IgD-negative memory B cell (primary cell): ENCODE data around the gene PRLHR. TPM values are rescaled to one million over a fixed set of nuclear protein-coding genes. Genes with fewer than 3 reads are reported as not detected.

Experiments
- H3K27ac Mint-ChIP-seq, 3 donors: one replicate each; pipeline ENCODE4 v1.8.0; 2020 to 2022; ENCODE audit warnings: mild to moderate bottlenecking in 3 of 3, mixed read lengths in 3 of 3, moderate library complexity in 1 of 3
- H3K27me3 Mint-ChIP-seq: one replicate; pipeline ENCODE4 v1.8.0; 2021; ENCODE audit warnings: mixed read lengths
- H3K36me3 Mint-ChIP-seq: one replicate; pipeline ENCODE4 v1.8.0; 2020; ENCODE audit warnings: mild to moderate bottlenecking, mixed read lengths
- H3K4me1 Mint-ChIP-seq, 3 donors: one replicate each; pipeline ENCODE4 v1.8.0; 2020 to 2022; ENCODE audit warnings: mixed read lengths in 3 of 3, mild to moderate bottlenecking in 1 of 3
- H3K4me3 Mint-ChIP-seq, 4 donors: one replicate each; pipeline ENCODE4 v1.8.0; 2020 to 2022; ENCODE audit warnings: mild to moderate bottlenecking in 4 of 4, mixed read lengths in 4 of 4, moderate library complexity in 3 of 4
- H3K9me3 Mint-ChIP-seq, 3 donors: one replicate each; pipeline ENCODE4 v1.8.0; 2020 to 2021; ENCODE audit warnings: mixed read lengths in 3 of 3, mild to moderate bottlenecking in 1 of 3
- polyA plus RNA-seq: library from polyadenylated mRNA; unstranded; fragments of 300-500 nt; fragmentation: Illumina TruSeq; gene quantifications from one replicate; pipeline ENCODE4 v1.2.3, GENCODE V29; 2021

The PRLHR gene
- polyA plus RNA-seq, 1 donor from 2014 or later: not detected

- Mint-ChIP-seq H3K9me3 (no peaks in the 10 kb centered on the region), H3K36me3 (peaks cover 1% of the 10 kb centered on the region), H3K4me3 (no peak overlapping the region), H3K27me3 (peaks cover 14% of the 10 kb centered on the region), H3K4me1 (no peaks in the 10 kb centered on the region), H3K27ac (no peak overlapping the region)
Measured at GRCh38 chr10:118573512-118573911, 21.9 kb downstream of the PRLHR start.

DNA sequence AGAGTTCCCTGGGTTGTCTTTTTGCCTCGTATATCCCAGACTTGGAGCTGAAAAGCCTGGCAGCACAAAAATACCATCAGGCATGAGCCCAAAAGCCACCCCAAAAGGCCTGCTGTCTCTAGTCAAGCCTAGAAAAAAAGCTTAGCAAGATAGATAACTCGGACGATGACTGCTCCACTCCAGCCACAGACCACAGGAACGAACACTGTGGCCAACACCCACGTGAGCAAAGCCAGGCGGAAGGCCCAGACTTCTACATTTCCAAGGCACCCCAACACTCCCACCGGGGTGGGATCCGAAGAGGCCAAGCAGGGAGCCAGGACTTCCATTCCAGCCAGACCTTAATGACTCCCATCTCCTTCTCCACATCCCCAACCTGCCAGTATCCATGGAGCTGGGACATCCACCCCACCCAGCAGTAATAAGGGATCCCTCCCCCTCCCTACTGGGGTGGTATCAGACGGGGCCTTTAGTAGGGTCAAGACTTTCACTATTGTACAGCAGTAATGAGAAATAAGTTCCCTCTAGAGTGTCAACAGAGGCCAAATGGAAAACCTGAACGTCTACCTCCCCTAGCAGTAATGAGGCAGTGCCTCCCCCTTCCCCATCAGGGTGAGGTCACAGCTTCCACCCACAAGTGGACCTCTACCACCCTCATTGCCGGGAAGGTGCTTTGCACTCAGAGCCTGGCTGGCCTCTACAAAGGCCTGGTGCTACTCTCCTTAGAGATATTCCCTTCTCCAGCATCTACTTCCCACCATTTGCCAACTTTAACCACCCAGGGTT, 23.0 kb downstream of the PRLHR start:
- Mint-ChIP-seq H3K27ac (no peak overlapping the region), H3K4me1 (peaks cover 0 to 2% (median 2%) of the 10 kb centered on the region in 3 donors), H3K4me3 (no peak overlapping the region), H3K36me3 (peaks cover 1% of the 10 kb centered on the region), H3K27me3 (peaks cover 12% of the 10 kb centered on the region), H3K9me3 (no peaks in the 10 kb centered on the region)

DNA sequence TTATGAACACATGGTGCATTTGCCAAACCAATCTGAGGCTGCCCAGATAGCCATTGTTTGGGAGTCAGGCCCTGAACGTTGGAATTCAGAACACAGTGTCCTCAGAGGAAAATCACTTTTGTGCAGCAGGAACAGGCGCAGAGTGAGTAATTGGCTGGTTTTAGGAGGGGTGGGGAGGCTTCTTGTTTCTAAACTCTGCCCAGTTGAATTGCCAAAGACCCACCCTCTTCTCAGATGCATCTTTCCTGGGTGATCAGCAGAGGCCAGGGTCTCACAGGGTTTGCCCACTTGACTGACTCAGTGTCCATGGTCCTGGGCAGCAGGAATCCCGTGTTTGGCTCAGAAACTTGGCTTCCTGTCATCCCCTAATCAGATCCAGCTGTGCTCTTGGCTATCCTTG, 24.3 kb downstream of the PRLHR start:
- Mint-ChIP-seq H3K4me1 (peaks cover 0 to 2% (median 2%) of the 10 kb centered on the region in 3 donors), H3K36me3 (peaks cover 1% of the 10 kb centered on the region), H3K4me3 (no peak overlapping the region), H3K9me3 (no peaks in the 10 kb centered on the region), H3K27ac (no peak overlapping the region), H3K27me3 (peaks cover 9% of the 10 kb centered on the region)

DNA sequence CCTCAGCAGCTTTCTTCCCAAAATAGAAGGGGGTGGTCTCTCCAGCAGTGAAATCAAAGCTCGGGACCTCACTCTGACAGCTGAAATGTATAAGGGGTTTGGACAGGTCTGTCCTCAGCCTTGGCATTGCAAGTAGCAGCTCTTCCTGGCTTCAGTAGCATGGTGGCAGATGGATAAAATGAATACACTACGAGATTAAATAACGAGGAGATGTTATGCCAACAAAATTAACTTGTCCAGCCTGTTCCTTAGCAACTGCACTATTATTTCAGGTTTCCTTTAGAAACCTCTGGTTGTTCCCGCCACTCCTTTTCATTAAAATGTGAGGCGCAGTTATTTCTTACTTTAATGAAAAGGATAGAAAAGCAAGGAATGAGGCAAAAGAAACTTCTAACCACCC, 24.9 kb downstream of the PRLHR start:
- Mint-ChIP-seq H3K4me1 (peaks cover 0 to 2% (median 2%) of the 10 kb centered on the region in 3 donors), H3K27me3 (peaks cover 9% of the 10 kb centered on the region), H3K36me3 (peaks cover 1% of the 10 kb centered on the region), H3K4me3 (no peak overlapping the region), H3K9me3 (no peaks in the 10 kb centered on the region), H3K27ac (no peak overlapping the region)

- H3K4me1 Mint-ChIP-seq: peaks cover 0 to 2% (median 2%) of the 10 kb centered on the region in 3 donors
- H3K27ac Mint-ChIP-seq: no peak overlapping the region
- H3K4me3 Mint-ChIP-seq: no peak overlapping the region
- peaks cover 1% of the 10 kb centered on the region for H3K36me3 Mint-ChIP-seq
- peaks cover 11% of the 10 kb centered on the region for H3K27me3 Mint-ChIP-seq
- no peaks in the 10 kb centered on the region for H3K9me3 Mint-ChIP-seq
Measured at GRCh38 chr10:118569882-118570252, 25.6 kb downstream of the PRLHR start.

GRCh38 chr10:118569241-118569881, 26.1 kb downstream of the PRLHR start:
- H3K27me3 Mint-ChIP-seq: peaks cover 7% of the 10 kb centered on the region
- no peak overlapping the region for H3K4me3 Mint-ChIP-seq
- peaks cover 0 to 2% (median 2%) of the 10 kb centered on the region in 3 donors for H3K4me1 Mint-ChIP-seq
- H3K9me3 Mint-ChIP-seq: no peaks in the 10 kb centered on the region
- peaks cover 1% of the 10 kb centered on the region for H3K36me3 Mint-ChIP-seq
- H3K27ac Mint-ChIP-seq: no peak overlapping the region

GRCh38 chr10:118568327-118568848, 27.1 kb downstream of the PRLHR start:
- Mint-ChIP-seq H3K27ac (no peak overlapping the region), H3K36me3 (peaks cover 1% of the 10 kb centered on the region), H3K27me3 (peaks cover 7% of the 10 kb centered on the region), H3K4me1 (peaks cover 0 to 2% (median 2%) of the 10 kb centered on the region in 3 donors), H3K4me3 (no peak overlapping the region), H3K9me3 (no peaks in the 10 kb centered on the region)

GRCh38 chr10:118567701-118568248, 27.7 kb downstream of the PRLHR start:
- no peak overlapping the region for H3K4me3 Mint-ChIP-seq
- H3K27me3 Mint-ChIP-seq: peaks cover 7% of the 10 kb centered on the region
- H3K36me3 Mint-ChIP-seq: no peaks in the 10 kb centered on the region
- H3K4me1 Mint-ChIP-seq: peaks cover 0 to 2% (median 2%) of the 10 kb centered on the region in 3 donors
- H3K27ac Mint-ChIP-seq: no peak overlapping the region
- H3K9me3 Mint-ChIP-seq: no peaks in the 10 kb centered on the region

DNA sequence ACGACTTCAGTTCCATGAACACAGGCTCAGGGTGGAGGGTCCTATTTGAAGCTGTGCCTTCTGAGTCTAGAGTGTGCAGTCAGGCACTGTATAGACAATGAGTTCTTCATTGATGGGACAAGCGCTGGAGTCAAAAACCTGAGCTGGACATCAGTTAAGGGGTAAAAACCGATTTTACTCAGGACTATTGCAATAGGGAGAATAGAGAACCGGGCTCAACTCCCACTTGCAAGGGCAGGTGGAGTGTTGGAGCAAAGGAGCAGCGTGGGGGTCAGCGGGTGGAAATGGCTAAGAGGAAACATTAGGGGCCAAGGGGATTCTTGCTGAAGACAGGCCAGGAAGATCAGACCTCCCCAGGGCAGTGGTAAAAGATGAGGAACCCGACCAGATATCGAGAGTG, 28.5 kb downstream of the PRLHR start:
- peaks cover 0 to 4% (median 2%) of the 10 kb centered on the region in 3 donors for H3K9me3 Mint-ChIP-seq
- no peaks in the 10 kb centered on the region for H3K36me3 Mint-ChIP-seq
- peak overlapping the region in 1 of 4 donors; percentile 5 for H3K4me3 Mint-ChIP-seq
- H3K27me3 Mint-ChIP-seq: peaks cover 7% of the 10 kb centered on the region
- peak overlapping the region in 1 of 3 donors; percentile 50 for H3K27ac Mint-ChIP-seq
- peaks cover 0 to 2% (median 2%) of the 10 kb centered on the region in 3 donors for H3K4me1 Mint-ChIP-seq

- Mint-ChIP-seq H3K4me1 (peaks cover 0 to 2% (median 2%) of the 10 kb centered on the region in 3 donors), H3K9me3 (peaks cover 0 to 6% (median 4%) of the 10 kb centered on the region in 3 donors), H3K27ac (no peak overlapping the region), H3K4me3 (no peak overlapping the region), H3K27me3 (peaks cover 7% of the 10 kb centered on the region), H3K36me3 (no peaks in the 10 kb centered on the region)
Measured at GRCh38 chr10:118565301-118566075, 30.0 kb downstream of the PRLHR start.

GRCh38 chr10:118564652-118565051, 30.8 kb downstream of the PRLHR start:
- Mint-ChIP-seq H3K4me3 (peak overlapping the region in 1 of 4 donors; percentile 8), H3K27ac (no peak overlapping the region), H3K36me3 (no peaks in the 10 kb centered on the region), H3K4me1 (peaks cover 0 to 2% (median 2%) of the 10 kb centered on the region in 3 donors), H3K9me3 (peaks cover 0 to 6% (median 4%) of the 10 kb centered on the region in 3 donors), H3K27me3 (peaks cover 4% of the 10 kb centered on the region)

GRCh38 chr10:118564114-118564513, 31.3 kb downstream of the PRLHR start:
- Mint-ChIP-seq H3K36me3 (no peaks in the 10 kb centered on the region), H3K4me1 (peaks cover 0 to 2% (median 2%) of the 10 kb centered on the region in 3 donors), H3K4me3 (no peak overlapping the region), H3K27ac (no peak overlapping the region), H3K27me3 (peaks cover 4% of the 10 kb centered on the region), H3K9me3 (peaks cover 0 to 6% (median 4%) of the 10 kb centered on the region in 3 donors)

GRCh38 chr10:118563373-118563890, 32.0 kb downstream of the PRLHR start:
- H3K36me3 Mint-ChIP-seq: no peaks in the 10 kb centered on the region
- peaks cover 4% of the 10 kb centered on the region for H3K27me3 Mint-ChIP-seq
- no peak overlapping the region for H3K4me3 Mint-ChIP-seq
- peaks cover 0 to 6% (median 4%) of the 10 kb centered on the region in 3 donors for H3K9me3 Mint-ChIP-seq
- peaks cover 0 to 2% (median 2%) of the 10 kb centered on the region in 3 donors for H3K4me1 Mint-ChIP-seq
- H3K27ac Mint-ChIP-seq: peak overlapping the region in 1 of 3 donors; percentile 18

DNA sequence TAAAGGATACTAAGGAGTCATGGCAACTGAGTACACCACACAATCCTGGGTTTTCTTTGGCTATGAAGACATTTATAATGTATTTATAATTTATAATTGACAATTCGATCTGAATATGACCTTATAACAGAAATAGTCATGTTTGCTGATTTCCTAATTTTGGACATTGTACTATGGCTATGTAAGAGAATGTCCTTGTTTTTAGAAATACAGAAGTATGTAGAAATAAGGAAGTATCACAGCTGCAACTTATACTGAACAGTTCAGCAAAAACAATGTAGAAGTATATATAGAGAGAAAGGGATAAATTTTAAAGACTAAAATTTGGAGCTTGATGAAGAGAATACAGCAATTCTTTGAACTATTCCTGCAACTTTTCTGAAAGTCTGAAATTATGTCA, 32.6 kb downstream of the PRLHR start:
- Mint-ChIP-seq H3K36me3 (no peaks in the 10 kb centered on the region), H3K27me3 (peaks cover 5% of the 10 kb centered on the region), H3K27ac (no peak overlapping the region), H3K4me1 (no peaks in the 10 kb centered on the region), H3K4me3 (no peak overlapping the region), H3K9me3 (peaks cover 0 to 6% (median 4%) of the 10 kb centered on the region in 3 donors)
